Measurements from ENCODE around the gene ACADVL. TPM values are rescaled to one million over a fixed set of nuclear protein-coding genes. Genes with fewer than 3 reads are reported as not detected.
"Not testable (repeated sequence)": the region's sequence is repeated elsewhere in the genome, so short reads cannot be mapped to it uniquely, and the experiment has no call there.

ACADVL gene
- polyA plus RNA-seq (2013, experiment 1 of 2), result 270 TPM
- polyA plus RNA-seq (2013, experiment 2 of 2), result 238 TPM

- H3K4me1 ChIP-seq (ENCODE audit: control insufficient read depth, insufficient read depth, low read length, poor library complexity, severe bottlenecking), result peaks cover 47% of the 10 kb centered on the region
- 0 to 1% methylated on average over 51 to 59 of the region's 63 CpGs for WGBS, 2 experiments (ENCODE audit: insufficient coverage in 2 of 2)
Observed at GRCh38 chr17:7219812-7220592, at the start of gene ACADVL, which contains the start of gene DLG4. Gene ACADVL (plus strand): TSS chr17:7219938. CDS start chr17:7219985, 47 bp downstream. Gene DLG4 (minus strand): TSS chr17:7219836.

GRCh38 chr17:7172522-7173191 lies 47.1 kb upstream of the ACADVL start:
- not testable (repeated sequence) for H3K27ac ChIP-seq (ENCODE audit: low read depth, low read length, severe bottlenecking); H3K4me1 ChIP-seq (ENCODE audit: control insufficient read depth, insufficient read depth, low read length, poor library complexity, severe bottlenecking); H3K9me3 ChIP-seq (ENCODE audit: control insufficient read depth, low read length); H3K36me3 ChIP-seq (ENCODE audit: control insufficient read depth, insufficient read depth, low read length); H3K4me3 ChIP-seq (ENCODE audit: extremely low read depth, insufficient read depth, low read length, poor library complexity, severe bottlenecking)
- 91 to 94% methylated on average over 13 to 15 of the region's 18 CpGs for WGBS, 2 experiments (ENCODE audit: insufficient coverage in 2 of 2)

More at GRCh38 chr17:7219812-7220592, at the start of gene ACADVL, which contains the start of gene DLG4:
- Histone ChIP-seq H3K4me3 (ENCODE audit: extremely low read depth, insufficient read depth, low read length, poor library complexity, severe bottlenecking) (peak within 1 kb of the TSS; percentile 87), H3K36me3 (ENCODE audit: control insufficient read depth, insufficient read depth, low read length) (peaks cover 40% of the 10 kb centered on the region), H3K27ac (ENCODE audit: low read depth, low read length, severe bottlenecking) (peak within 1 kb of the TSS; percentile 91), H3K9me3 (ENCODE audit: control insufficient read depth, low read length) (no peaks in the 10 kb centered on the region)

- 86 to 89% methylated on average over 55 to 58 of the region's 69 CpGs for WGBS, 2 experiments (ENCODE audit: insufficient coverage in 2 of 2)
- H3K4me3 ChIP-seq (ENCODE audit: extremely low read depth, insufficient read depth, low read length, poor library complexity, severe bottlenecking), result no peak overlapping the region
- no peak overlapping the region for H3K27ac ChIP-seq (ENCODE audit: low read depth, low read length, severe bottlenecking)
- H3K4me1 ChIP-seq (ENCODE audit: control insufficient read depth, insufficient read depth, low read length, poor library complexity, severe bottlenecking), result peaks cover 4% of the 10 kb centered on the region
- no peaks in the 10 kb centered on the region for H3K36me3 ChIP-seq (ENCODE audit: control insufficient read depth, insufficient read depth, low read length)
- H3K9me3 ChIP-seq (ENCODE audit: control insufficient read depth, low read length), result no peaks in the 10 kb centered on the region
Observed at GRCh38 chr17:7173687-7174602, 45.8 kb upstream of the ACADVL start.

GRCh38 chr17:7174603-7175326 lies 45.0 kb upstream of the ACADVL start:
- Histone ChIP-seq H3K9me3 (ENCODE audit: control insufficient read depth, low read length) (no peaks in the 10 kb centered on the region), H3K36me3 (ENCODE audit: control insufficient read depth, insufficient read depth, low read length) (no peaks in the 10 kb centered on the region), H3K4me3 (ENCODE audit: extremely low read depth, insufficient read depth, low read length, poor library complexity, severe bottlenecking) (no peak overlapping the region), H3K27ac (ENCODE audit: low read depth, low read length, severe bottlenecking) (no peak overlapping the region), H3K4me1 (ENCODE audit: control insufficient read depth, insufficient read depth, low read length, poor library complexity, severe bottlenecking) (peaks cover 4% of the 10 kb centered on the region)
- WGBS, 2 experiments (ENCODE audit: insufficient coverage in 2 of 2), result 87 to 91% methylated on average over 6 to 7 of the region's 7 CpGs

- H3K27ac ChIP-seq (ENCODE audit: low read depth, low read length, severe bottlenecking), result no peak overlapping the region
- 91 to 92% methylated on average over 5 of the region's 5 CpGs for WGBS, 2 experiments (ENCODE audit: insufficient coverage in 2 of 2)
- peaks cover 4% of the 10 kb centered on the region for H3K4me1 ChIP-seq (ENCODE audit: control insufficient read depth, insufficient read depth, low read length, poor library complexity, severe bottlenecking)
- H3K36me3 ChIP-seq (ENCODE audit: control insufficient read depth, insufficient read depth, low read length), result no peaks in the 10 kb centered on the region
- no peaks in the 10 kb centered on the region for H3K9me3 ChIP-seq (ENCODE audit: control insufficient read depth, low read length)
- no peak overlapping the region for H3K4me3 ChIP-seq (ENCODE audit: extremely low read depth, insufficient read depth, low read length, poor library complexity, severe bottlenecking)
Observed at GRCh38 chr17:7175330-7175733, 44.4 kb upstream of the ACADVL start.

- Histone ChIP-seq H3K4me1 (ENCODE audit: control insufficient read depth, insufficient read depth, low read length, poor library complexity, severe bottlenecking) (peaks cover 4% of the 10 kb centered on the region), H3K27ac (ENCODE audit: low read depth, low read length, severe bottlenecking) (no peak overlapping the region), H3K9me3 (ENCODE audit: control insufficient read depth, low read length) (no peaks in the 10 kb centered on the region), H3K4me3 (ENCODE audit: extremely low read depth, insufficient read depth, low read length, poor library complexity, severe bottlenecking) (peak overlapping the region; percentile 51), H3K36me3 (ENCODE audit: control insufficient read depth, insufficient read depth, low read length) (no peaks in the 10 kb centered on the region)
- 82 to 89% methylated on average over 1 of the region's 1 CpG for WGBS, 2 experiments (ENCODE audit: insufficient coverage in 2 of 2)
Observed at GRCh38 chr17:7176107-7176840, 43.5 kb upstream of the ACADVL start.

GRCh38 chr17:7176841-7177190 lies 42.9 kb upstream of the ACADVL start:
- Histone ChIP-seq H3K4me1 (ENCODE audit: control insufficient read depth, insufficient read depth, low read length, poor library complexity, severe bottlenecking) (peaks cover 4% of the 10 kb centered on the region), H3K36me3 (ENCODE audit: control insufficient read depth, insufficient read depth, low read length) (no peaks in the 10 kb centered on the region), H3K27ac (ENCODE audit: low read depth, low read length, severe bottlenecking) (no peak overlapping the region), H3K9me3 (ENCODE audit: control insufficient read depth, low read length) (no peaks in the 10 kb centered on the region), H3K4me3 (ENCODE audit: extremely low read depth, insufficient read depth, low read length, poor library complexity, severe bottlenecking) (peak overlapping the region; percentile 51)
- WGBS, 2 experiments (ENCODE audit: insufficient coverage in 2 of 2), result 4 to 5% methylated on average over 7 to 10 of the region's 17 CpGs

- WGBS, 2 experiments (ENCODE audit: insufficient coverage in 2 of 2), result 0 to 1% methylated on average over 12 to 13 of the region's 31 CpGs
- H3K9me3 ChIP-seq (ENCODE audit: control insufficient read depth, low read length), result no peaks in the 10 kb centered on the region
- H3K36me3 ChIP-seq (ENCODE audit: control insufficient read depth, insufficient read depth, low read length), result no peaks in the 10 kb centered on the region
- peak overlapping the region; percentile 67 for H3K27ac ChIP-seq (ENCODE audit: low read depth, low read length, severe bottlenecking)
- H3K4me1 ChIP-seq (ENCODE audit: control insufficient read depth, insufficient read depth, low read length, poor library complexity, severe bottlenecking), result peaks cover 4% of the 10 kb centered on the region
- H3K4me3 ChIP-seq (ENCODE audit: extremely low read depth, insufficient read depth, low read length, poor library complexity, severe bottlenecking), result peak overlapping the region; percentile 51
Observed at GRCh38 chr17:7177191-7177953, 42.4 kb upstream of the ACADVL start.

GRCh38 chr17:7177954-7178477 lies 41.7 kb upstream of the ACADVL start:
- peak overlapping the region; percentile 51 for H3K4me3 ChIP-seq (ENCODE audit: extremely low read depth, insufficient read depth, low read length, poor library complexity, severe bottlenecking)
- peaks cover 4% of the 10 kb centered on the region for H3K4me1 ChIP-seq (ENCODE audit: control insufficient read depth, insufficient read depth, low read length, poor library complexity, severe bottlenecking)
- peak overlapping the region; percentile 67 for H3K27ac ChIP-seq (ENCODE audit: low read depth, low read length, severe bottlenecking)
- 15 to 22% methylated on average over 4 of the region's 18 CpGs for WGBS, 2 experiments (ENCODE audit: insufficient coverage in 2 of 2)
- H3K36me3 ChIP-seq (ENCODE audit: control insufficient read depth, insufficient read depth, low read length), result no peaks in the 10 kb centered on the region
- H3K9me3 ChIP-seq (ENCODE audit: control insufficient read depth, low read length), result no peaks in the 10 kb centered on the region
